ENCODE measurements around the gene TP73. TPM values are rescaled to one million over a fixed set of nuclear protein-coding genes. Genes with fewer than 3 reads are reported as not detected.

Gene TP73
- total RNA-seq, 4 donors from 2014 or later, result 4.9 to 8.8 (median 7.0) TPM

- Histone ChIP-seq H3K4me3 (no peak overlapping the region), H3K9me3 (no peaks in the 10 kb centered on the region), H3K4me1 (peaks cover 18 to 31% (median 21%) of the 10 kb centered on the region in 3 donors), H3K27me3 (no peaks in the 10 kb centered on the region), H3K27ac (no peak overlapping the region), H3K36me3 (peaks cover 14 to 69% (median 49%) of the 10 kb centered on the region in 3 donors)
- DNase-seq, result no peak
- intact Hi-C loops (cut with DNase I), result no loop called here
- TF ChIP-seq CTCF (IDR thresholded peaks at IDR 0.05), result no peak
- TF ChIP-seq POLR2A (IDR thresholded peaks at IDR 0.05), result no peak
- WGBS, 2 donors, result 88 to 89% methylated on average over 20 of the region's 20 CpGs
Observed at GRCh38 chr1:3779912-3780416, 127.6 kb downstream of the TP73 start.

GRCh38 chr1:3780901-3781300 lies 128.6 kb downstream of the TP73 start:
- H3K4me3 ChIP-seq, result no peak overlapping the region
- TF ChIP-seq POLR2A (IDR thresholded peaks at IDR 0.05) (no peak), CTCF (IDR thresholded peaks at IDR 0.05) (no peak)
- WGBS, 2 donors, result 79 to 82% methylated on average over 20 to 21 of the region's 21 CpGs
- H3K27me3 ChIP-seq, result no peaks in the 10 kb centered on the region
- H3K4me1 ChIP-seq, result peaks cover 14 to 21% (median 14%) of the 10 kb centered on the region in 3 donors
- DNase-seq, result no peak
- no peak overlapping the region for H3K27ac ChIP-seq
- H3K9me3 ChIP-seq, result no peaks in the 10 kb centered on the region
- H3K36me3 ChIP-seq, result peaks cover 14 to 79% (median 58%) of the 10 kb centered on the region in 3 donors
- intact Hi-C loops (cut with DNase I), result no loop called here

GRCh38 chr1:3783651-3784474 lies 131.5 kb downstream of the TP73 start:
- H3K4me1 ChIP-seq, result peaks cover 0 to 3% (median 0%) of the 10 kb centered on the region in 3 donors
- H3K9me3 ChIP-seq, result no peaks in the 10 kb centered on the region
- H3K4me3 ChIP-seq, result no peak overlapping the region
- WGBS, 2 donors, result 85 to 94% methylated on average over 12 to 24 of the region's 30 CpGs
- DNase-seq, result no peak
- intact Hi-C loops (cut with DNase I), result no loop called here
- TF ChIP-seq CTCF (IDR thresholded peaks at IDR 0.05), result no peak
- H3K27ac ChIP-seq, result no peak overlapping the region
- peaks cover 23 to 100% (median 74%) of the 10 kb centered on the region in 3 donors for H3K36me3 ChIP-seq
- no peaks in the 10 kb centered on the region for H3K27me3 ChIP-seq

- H3K27me3 ChIP-seq, result no peaks in the 10 kb centered on the region
- H3K9me3 ChIP-seq, result no peaks in the 10 kb centered on the region
- no peak overlapping the region for H3K4me3 ChIP-seq
- H3K27ac ChIP-seq, result no peak overlapping the region
- peaks cover 23 to 100% (median 74%) of the 10 kb centered on the region in 3 donors for H3K36me3 ChIP-seq
- peaks cover 0 to 15% (median 0%) of the 10 kb centered on the region in 3 donors for H3K4me1 ChIP-seq
- WGBS, 2 donors, result 77 to 81% methylated on average over 9 to 13 of the region's 13 CpGs
- no peak for DNase-seq
- TF ChIP-seq POLR2A (IDR thresholded peaks at IDR 0.05) (no peak), CTCF (IDR thresholded peaks at IDR 0.05) (no peak)
- intact Hi-C loops (cut with DNase I), result no loop called here
Observed at GRCh38 chr1:3785045-3785444, 132.7 kb downstream of the TP73 start.

- no peaks in the 10 kb centered on the region for H3K9me3 ChIP-seq
- WGBS, 2 donors, result 71 to 88% methylated on average over 13 of the region's 14 CpGs
- H3K36me3 ChIP-seq, result peaks cover 23 to 100% (median 69%) of the 10 kb centered on the region in 3 donors
- no peak for DNase-seq
- H3K4me1 ChIP-seq, result peaks cover 0 to 21% (median 0%) of the 10 kb centered on the region in 3 donors
- intact Hi-C loops (cut with DNase I), result no loop called here
- H3K27ac ChIP-seq, result no peak overlapping the region
- TF ChIP-seq CTCF (IDR thresholded peaks at IDR 0.05) (peak in 2 of 6 experiments; percentile 28 to 36), POLR2A (IDR thresholded peaks at IDR 0.05) (no peak)
- H3K4me3 ChIP-seq, result no peak overlapping the region
- H3K27me3 ChIP-seq, result no peaks in the 10 kb centered on the region
Observed at GRCh38 chr1:3785456-3786157, 133.3 kb downstream of the TP73 start.
